Chondrocyte (in vitro differentiated cells): Measurements from ENCODE around the gene WRAP53. TPM values are rescaled to one million over a fixed set of nuclear protein-coding genes. Genes with fewer than 3 reads are reported as not detected.

Source experiments
- total RNA-seq: library from RNA; stranded (reverse); gene quantifications from 3 replicates; pipeline ENCODE4 v1.2.1, GENCODE V29; 2021

Gene WRAP53
- total RNA-seq, 1 donor from 2014 or later = 7.1 TPM

Other genes starting within 250 kb of the WRAP53 start
- gene FGF11, start 249.0 kb upstream of the WRAP53 start, total RNA-seq = 5.0 to 6.0 TPM (median 5.1 TPM) in 3 replicates
- 12.2 to 14.0 TPM (median 12.6 TPM) in 3 replicates for gene CHRNB1, start 243.4 kb upstream of the WRAP53 start, total RNA-seq
- 50.9 to 51.9 TPM (median 51.0 TPM) in 3 replicates for gene ZBTB4, start 208.8 kb upstream of the WRAP53 start, total RNA-seq
- gene SLC35G6, start 207.0 kb upstream of the WRAP53 start, total RNA-seq = not detected in 3 replicates
- 113 to 121 TPM (median 115 TPM) in 3 replicates for gene POLR2A, start 204.1 kb upstream of the WRAP53 start, total RNA-seq
- 12.1 to 23.3 TPM (median 23.0 TPM) in 3 replicates for gene TNFSF12, start 139.4 kb upstream of the WRAP53 start, total RNA-seq
- 0.48 to 1.9 TPM (median 1.7 TPM) in 3 replicates for gene TNFSF13, start 129.7 kb upstream of the WRAP53 start, total RNA-seq
- 45.3 to 57.8 TPM (median 49.4 TPM) in 3 replicates for gene SENP3, start 126.6 kb upstream of the WRAP53 start, total RNA-seq
- 1.2 to 3.3 TPM (median 2.6 TPM) in 3 replicates for gene CD68, start 108.8 kb upstream of the WRAP53 start, total RNA-seq
- 33.1 to 47.8 TPM (median 35.9 TPM) in 3 replicates for gene MPDU1, start 104.6 kb upstream of the WRAP53 start, total RNA-seq
- 0.32 to 0.39 TPM in 2 of 3 replicates, not detected in the other for gene SOX15, start 98.4 kb upstream of the WRAP53 start, total RNA-seq
- gene FXR2, start 73.6 kb upstream of the WRAP53 start, total RNA-seq = 48.4 to 53.7 TPM (median 52.5 TPM) in 3 replicates
- gene SAT2, start 60.7 kb upstream of the WRAP53 start, total RNA-seq = 82.1 to 85.0 TPM (median 84.9 TPM) in 3 replicates
- gene SHBG, start 58.3 kb upstream of the WRAP53 start, total RNA-seq = 0.67 to 1.2 TPM (median 0.92 TPM) in 3 replicates
- 0.77 to 2.2 TPM (median 0.90 TPM) in 3 replicates for gene ATP1B2, start 37.6 kb upstream of the WRAP53 start, total RNA-seq
- 74.5 to 77.7 TPM (median 74.9 TPM) in 3 replicates for gene TP53, start 987 bp upstream of the WRAP53 start, total RNA-seq
- gene EFNB3, start 16.7 kb downstream of the WRAP53 start, total RNA-seq = 4.1 to 6.5 TPM (median 6.4 TPM) in 3 replicates
- not detected in 3 replicates for gene DNAH2, start 29.3 kb downstream of the WRAP53 start, total RNA-seq
- gene KDM6B, start 145.7 kb downstream of the WRAP53 start, total RNA-seq = 36.6 to 38.2 TPM (median 37.4 TPM) in 3 replicates
- 1.6 to 1.9 TPM (median 1.8 TPM) in 3 replicates for gene TMEM88, start 166.6 kb downstream of the WRAP53 start, total RNA-seq
- gene NAA38, start 169.1 kb downstream of the WRAP53 start, total RNA-seq = 52.9 to 94.6 TPM (median 57.5 TPM) in 3 replicates
- 6.9 to 10.5 TPM (median 8.6 TPM) in 3 replicates for gene CYB5D1, start 169.5 kb downstream of the WRAP53 start, total RNA-seq
- 129 to 138 TPM (median 134 TPM) in 3 replicates for gene CHD3, start 200.3 kb downstream of the WRAP53 start, total RNA-seq
- gene RNF227, start 227.8 kb downstream of the WRAP53 start, total RNA-seq = 1.6 to 2.2 TPM (median 1.8 TPM) in 3 replicates
- gene KCNAB3, start 241.4 kb downstream of the WRAP53 start, total RNA-seq = 1.9 to 3.2 TPM (median 2.3 TPM) in 3 replicates
- gene TRAPPC1, start 243.5 kb downstream of the WRAP53 start, total RNA-seq = 113 to 135 TPM (median 121 TPM) in 3 replicates
- gene CNTROB, start 243.7 kb downstream of the WRAP53 start, total RNA-seq = 28.7 to 29.2 TPM (median 29.2 TPM) in 3 replicates